ENCODE data around the gene STX11.
"Not testable (repeated sequence)": the region's sequence is repeated elsewhere in the genome, so short reads cannot be mapped to it uniquely, and the experiment has no call there.

STX11 gene

GRCh38 chr6:144177726-144178125 is 27.4 kb downstream of the STX11 start:
- peak; percentile 66 to 85 for DNase-seq

GRCh38 chr6:144178323-144178722 is 28.0 kb downstream of the STX11 start:
- no peak for DNase-seq

GRCh38 chr6:144179237-144179636 is 28.9 kb downstream of the STX11 start:
- no peak for DNase-seq

- no peak for DNase-seq
Measured at GRCh38 chr6:144179828-144180227, 29.5 kb downstream of the STX11 start.

- peak; percentile 60 to 74 for DNase-seq
Measured at GRCh38 chr6:144180354-144180753, 30.0 kb downstream of the STX11 start.

- DNase-seq, result peak; percentile 71 to 95
Measured at GRCh38 chr6:144181639-144182038, 31.3 kb downstream of the STX11 start.

GRCh38 chr6:144184186-144184585 is 33.9 kb downstream of the STX11 start:
- not testable (repeated sequence) for DNase-seq

- DNase-seq, result no peak
Measured at GRCh38 chr6:144185133-144185836, 35.0 kb downstream of the STX11 start.

GRCh38 chr6:144186817-144187625 is 36.7 kb downstream of the STX11 start:
- DNase-seq, result no peak

- DNase-seq, result no peak
Measured at GRCh38 chr6:144189351-144189750, 39.0 kb downstream of the STX11 start.

- peak; percentile 13 to 19 for DNase-seq
Measured at GRCh38 chr6:144190080-144190479, 39.8 kb downstream of the STX11 start.

- DNase-seq, result no peak
Measured at GRCh38 chr6:144190593-144190992, 40.3 kb downstream of the STX11 start.

- DNase-seq, result no peak
Measured at GRCh38 chr6:144193181-144193580, 42.9 kb downstream of the STX11 start.

- no peak for DNase-seq
Measured at GRCh38 chr6:144194293-144194810, 44.0 kb downstream of the STX11 start.

GRCh38 chr6:144195671-144196270 is 45.5 kb downstream of the STX11 start:
- no peak for DNase-seq

GRCh38 chr6:144197919-144198318 is 47.6 kb downstream of the STX11 start:
- no peak for DNase-seq

GRCh38 chr6:144202879-144203468 is 52.7 kb downstream of the STX11 start:
- DNase-seq, result no peak

GRCh38 chr6:144211160-144211559 is 60.8 kb downstream of the STX11 start:
- DNase-seq, result no peak

- DNase-seq, result no peak
Measured at GRCh38 chr6:144213315-144213714, 63.0 kb downstream of the STX11 start.

GRCh38 chr6:144214029-144214428 is 63.7 kb downstream of the STX11 start:
- no peak for DNase-seq

GRCh38 chr6:144214622-144215401 is 64.5 kb downstream of the STX11 start:
- DNase-seq, result peak; percentile 49 to 51

GRCh38 chr6:144215402-144215931 is 65.2 kb downstream of the STX11 start:
- peak; percentile 53 to 63 for DNase-seq

Data from inflammatory macrophage (primary cell).